Measurements from ENCODE around the gene IER3. TPM values are rescaled to one million over a fixed set of nuclear protein-coding genes. Genes with fewer than 3 reads are reported as not detected.

Gene IER3
- total RNA-seq, 1 experiment from 2014 or later: 82.4 TPM

DNA sequence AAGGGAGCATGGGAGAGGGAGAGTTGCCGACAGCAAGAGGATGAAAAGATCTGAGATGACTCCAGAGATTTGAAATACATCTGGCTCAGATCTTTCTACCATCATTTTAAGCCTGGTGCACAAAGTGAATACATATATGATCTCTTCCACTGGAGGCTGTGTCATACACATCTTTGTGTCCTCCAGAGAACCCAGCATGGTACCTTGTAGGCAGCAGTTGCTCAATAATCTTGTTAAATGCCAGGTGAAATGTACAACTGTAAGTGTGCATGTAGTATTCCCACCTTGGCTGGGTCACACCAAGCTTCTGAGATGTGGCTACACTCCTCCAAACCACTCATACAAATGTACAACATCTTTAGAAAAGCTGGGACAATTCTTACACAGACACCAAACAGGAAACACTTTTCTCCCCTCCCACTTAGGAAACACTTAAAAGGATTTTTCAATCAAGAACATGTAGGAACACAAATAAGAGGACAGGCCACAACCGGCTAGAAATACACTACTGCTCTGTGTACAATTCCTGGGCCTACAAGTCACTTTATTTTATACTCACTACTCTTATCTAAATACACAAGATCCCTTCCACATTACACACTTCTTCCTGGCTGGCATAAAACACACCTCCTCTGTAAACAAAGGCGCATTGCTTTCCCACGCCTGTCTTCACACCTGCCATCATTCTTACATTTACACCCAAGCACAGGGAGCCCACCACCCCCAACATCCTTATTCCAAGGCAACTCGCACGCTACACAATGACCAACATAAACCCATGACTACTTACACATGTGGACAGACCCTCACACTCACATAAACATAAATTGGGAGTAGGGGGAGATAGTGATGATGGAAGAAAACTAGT, 3.8 kb upstream of the IER3 start:
- ChIA-PET POLR2A (no interaction called here), CTCF (interaction anchor here (0.5 to 1.5 kb wide), 2 partner anchors 29 to 76 kb away, joined by 3 read pairs; partner anchors contain the start of gene DHX16)
- Mint-ChIP-seq H3K4me1 (peaks cover 23% of the 10 kb centered on the region), H3K27ac (no peak overlapping the region), H3K9me3 (no peaks in the 10 kb centered on the region), H3K4me3 (no peak overlapping the region), H3K36me3 (peaks cover 8% of the 10 kb centered on the region), H3K27me3 (ENCODE audit: low read depth) (peaks cover 5% of the 10 kb centered on the region; the same call in 1 of the 2 replicates)
- TF ChIP-seq ZNF416 (CRISPR knock-in tag; IDR thresholded peaks at IDR 0.05): no peak
- no peak for TF ChIP-seq ZNF281 (CRISPR knock-in tag; IDR thresholded peaks at IDR 0.05)
- no peak for TF ChIP-seq TEAD4 (CRISPR knock-in tag; IDR thresholded peaks at IDR 0.05)
- TF ChIP-seq GRHL2 (CRISPR knock-in tag; IDR thresholded peaks at IDR 0.05; ENCODE audit: insufficient replicate concordance, severe bottlenecking): no peak
- TF ChIP-seq, protein P1, sequence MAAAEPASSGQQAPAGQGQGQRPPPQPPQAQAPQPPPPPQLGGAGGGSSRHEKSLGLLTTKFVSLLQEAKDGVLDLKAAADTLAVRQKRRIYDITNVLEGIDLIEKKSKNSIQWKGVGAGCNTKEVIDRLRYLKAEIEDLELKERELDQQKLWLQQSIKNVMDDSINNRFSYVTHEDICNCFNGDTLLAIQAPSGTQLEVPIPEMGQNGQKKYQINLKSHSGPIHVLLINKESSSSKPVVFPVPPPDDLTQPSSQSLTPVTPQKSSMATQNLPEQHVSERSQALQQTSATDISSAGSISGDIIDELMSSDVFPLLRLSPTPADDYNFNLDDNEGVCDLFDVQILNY (CRISPR knock-in tag; IDR thresholded peaks at IDR 0.05): no peak
- no peak for TF ChIP-seq ESRRA (CRISPR knock-in tag; IDR thresholded peaks at IDR 0.05; ENCODE audit: borderline replicate concordance)
- TF ChIP-seq GABPB1 (CRISPR knock-in tag; IDR thresholded peaks at IDR 0.05): no peak
- no peak for TF ChIP-seq PRRX2 (CRISPR knock-in tag; IDR thresholded peaks at IDR 0.05)
- no peak for TF ChIP-seq JUN (CRISPR knock-in tag; IDR thresholded peaks at IDR 0.05)
- TF ChIP-seq CBFB (CRISPR knock-in tag; IDR thresholded peaks at IDR 0.05; ENCODE audit: low read depth): no peak
- TF ChIP-seq, protein P2, sequence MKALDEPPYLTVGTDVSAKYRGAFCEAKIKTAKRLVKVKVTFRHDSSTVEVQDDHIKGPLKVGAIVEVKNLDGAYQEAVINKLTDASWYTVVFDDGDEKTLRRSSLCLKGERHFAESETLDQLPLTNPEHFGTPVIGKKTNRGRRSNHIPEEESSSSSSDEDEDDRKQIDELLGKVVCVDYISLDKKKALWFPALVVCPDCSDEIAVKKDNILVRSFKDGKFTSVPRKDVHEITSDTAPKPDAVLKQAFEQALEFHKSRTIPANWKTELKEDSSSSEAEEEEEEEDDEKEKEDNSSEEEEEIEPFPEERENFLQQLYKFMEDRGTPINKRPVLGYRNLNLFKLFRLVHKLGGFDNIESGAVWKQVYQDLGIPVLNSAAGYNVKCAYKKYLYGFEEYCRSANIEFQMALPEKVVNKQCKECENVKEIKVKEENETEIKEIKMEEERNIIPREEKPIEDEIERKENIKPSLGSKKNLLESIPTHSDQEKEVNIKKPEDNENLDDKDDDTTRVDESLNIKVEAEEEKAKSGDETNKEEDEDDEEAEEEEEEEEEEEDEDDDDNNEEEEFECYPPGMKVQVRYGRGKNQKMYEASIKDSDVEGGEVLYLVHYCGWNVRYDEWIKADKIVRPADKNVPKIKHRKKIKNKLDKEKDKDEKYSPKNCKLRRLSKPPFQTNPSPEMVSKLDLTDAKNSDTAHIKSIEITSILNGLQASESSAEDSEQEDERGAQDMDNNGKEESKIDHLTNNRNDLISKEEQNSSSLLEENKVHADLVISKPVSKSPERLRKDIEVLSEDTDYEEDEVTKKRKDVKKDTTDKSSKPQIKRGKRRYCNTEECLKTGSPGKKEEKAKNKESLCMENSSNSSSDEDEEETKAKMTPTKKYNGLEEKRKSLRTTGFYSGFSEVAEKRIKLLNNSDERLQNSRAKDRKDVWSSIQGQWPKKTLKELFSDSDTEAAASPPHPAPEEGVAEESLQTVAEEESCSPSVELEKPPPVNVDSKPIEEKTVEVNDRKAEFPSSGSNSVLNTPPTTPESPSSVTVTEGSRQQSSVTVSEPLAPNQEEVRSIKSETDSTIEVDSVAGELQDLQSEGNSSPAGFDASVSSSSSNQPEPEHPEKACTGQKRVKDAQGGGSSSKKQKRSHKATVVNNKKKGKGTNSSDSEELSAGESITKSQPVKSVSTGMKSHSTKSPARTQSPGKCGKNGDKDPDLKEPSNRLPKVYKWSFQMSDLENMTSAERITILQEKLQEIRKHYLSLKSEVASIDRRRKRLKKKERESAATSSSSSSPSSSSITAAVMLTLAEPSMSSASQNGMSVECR (CRISPR knock-in tag; IDR thresholded peaks at IDR 0.05; ENCODE audit: borderline replicate concordance): no peak
- TF ChIP-seq ZNF263 (CRISPR knock-in tag; IDR thresholded peaks at IDR 0.05; ENCODE audit: low read depth): no peak
- DNase-seq (ENCODE audit: low spot score) (no peak), ATAC-seq (no peak)

- TF ChIP-seq ELF4 (CRISPR knock-in tag; IDR thresholded peaks at IDR 0.05; ENCODE audit: low read depth): no peak
- no peak for TF ChIP-seq ZNF425 (CRISPR knock-in tag; conservative IDR thresholded peaks at IDR 0.05)
- TF ChIP-seq ZBTB21 (CRISPR knock-in tag; IDR thresholded peaks at IDR 0.05; ENCODE audit: borderline replicate concordance): no peak
- TF ChIP-seq ZNF281 (CRISPR knock-in tag; IDR thresholded peaks at IDR 0.05): no peak
- no peak for TF ChIP-seq TP53 (CRISPR knock-in tag; IDR thresholded peaks at IDR 0.05)
- no peak for TF ChIP-seq ZNF671 (CRISPR knock-in tag; IDR thresholded peaks at IDR 0.05)
- TF ChIP-seq, protein P3, sequence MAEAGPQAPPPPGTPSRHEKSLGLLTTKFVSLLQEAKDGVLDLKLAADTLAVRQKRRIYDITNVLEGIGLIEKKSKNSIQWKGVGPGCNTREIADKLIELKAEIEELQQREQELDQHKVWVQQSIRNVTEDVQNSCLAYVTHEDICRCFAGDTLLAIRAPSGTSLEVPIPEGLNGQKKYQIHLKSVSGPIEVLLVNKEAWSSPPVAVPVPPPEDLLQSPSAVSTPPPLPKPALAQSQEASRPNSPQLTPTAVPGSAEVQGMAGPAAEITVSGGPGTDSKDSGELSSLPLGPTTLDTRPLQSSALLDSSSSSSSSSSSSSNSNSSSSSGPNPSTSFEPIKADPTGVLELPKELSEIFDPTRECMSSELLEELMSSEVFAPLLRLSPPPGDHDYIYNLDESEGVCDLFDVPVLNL (CRISPR knock-in tag; IDR thresholded peaks at IDR 0.05; ENCODE audit: borderline replicate concordance, low read depth): no peak
- no peak for TF ChIP-seq OVOL2 (CRISPR knock-in tag; IDR thresholded peaks at IDR 0.05; ENCODE audit: borderline replicate concordance)
- no peak for TF ChIP-seq ZNF263 (CRISPR knock-in tag; IDR thresholded peaks at IDR 0.05; ENCODE audit: low read depth)
- peaks cover 23% of the 10 kb centered on the region for H3K4me1 Mint-ChIP-seq
- H3K36me3 Mint-ChIP-seq: peaks cover 8% of the 10 kb centered on the region
- ATAC-seq (no peak), DNase-seq (ENCODE audit: low spot score) (no peak)
- H3K9me3 Mint-ChIP-seq: no peaks in the 10 kb centered on the region
- H3K27me3 Mint-ChIP-seq (ENCODE audit: low read depth): peaks cover 5% of the 10 kb centered on the region; the same call in 1 of the 2 replicates
- POLR2A ChIA-PET: no interaction called here
- no peak overlapping the region for H3K27ac Mint-ChIP-seq
- CTCF ChIA-PET: interaction anchor here (0.5 to 1.9 kb wide), 7 partner anchors 16 to 445 kb away, joined by 3 to 8 read pairs (median 3); partner anchors contain the start of gene DHX16
- no peak overlapping the region for H3K4me3 Mint-ChIP-seq
Measured at GRCh38 chr6:30747300-30747687, 2.9 kb upstream of the IER3 start.

Measured in WTC11 (cell line).